Measurements from ENCODE around the gene OR51B6.
"Not testable (repeated sequence)": the region's sequence is repeated elsewhere in the genome, so short reads cannot be mapped to it uniquely, and the experiment has no call there.

The OR51B6 gene, protein sequence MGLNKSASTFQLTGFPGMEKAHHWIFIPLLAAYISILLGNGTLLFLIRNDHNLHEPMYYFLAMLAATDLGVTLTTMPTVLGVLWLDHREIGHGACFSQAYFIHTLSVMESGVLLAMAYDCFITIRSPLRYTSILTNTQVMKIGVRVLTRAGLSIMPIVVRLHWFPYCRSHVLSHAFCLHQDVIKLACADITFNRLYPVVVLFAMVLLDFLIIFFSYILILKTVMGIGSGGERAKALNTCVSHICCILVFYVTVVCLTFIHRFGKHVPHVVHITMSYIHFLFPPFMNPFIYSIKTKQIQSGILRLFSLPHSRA
- total RNA-seq: 0 reads per million in 2 donors

DNA sequence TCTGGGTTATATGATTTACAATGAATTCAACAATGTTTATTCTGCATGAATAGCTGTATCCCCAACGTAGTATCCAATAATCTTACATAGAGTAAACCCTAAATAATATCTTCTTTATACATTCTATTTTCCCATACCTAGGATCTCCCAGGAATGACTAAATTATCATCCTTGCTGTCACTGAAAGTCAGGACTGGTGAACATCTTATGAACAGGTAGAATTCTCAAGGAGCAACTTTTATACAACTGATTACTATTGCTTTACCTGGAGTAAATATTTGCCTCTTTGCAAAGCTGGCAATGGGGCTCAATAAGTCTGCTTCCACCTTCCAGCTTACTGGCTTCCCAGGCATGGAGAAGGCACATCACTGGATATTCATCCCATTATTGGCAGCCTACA is at the start of gene OR51B6:
TSS of gene OR51B6 (plus strand) at position 301 of the 400 bp plus-strand sequence. CDS start at position 301, 0 bp downstream.
- no peak for DNase-seq

DNA sequence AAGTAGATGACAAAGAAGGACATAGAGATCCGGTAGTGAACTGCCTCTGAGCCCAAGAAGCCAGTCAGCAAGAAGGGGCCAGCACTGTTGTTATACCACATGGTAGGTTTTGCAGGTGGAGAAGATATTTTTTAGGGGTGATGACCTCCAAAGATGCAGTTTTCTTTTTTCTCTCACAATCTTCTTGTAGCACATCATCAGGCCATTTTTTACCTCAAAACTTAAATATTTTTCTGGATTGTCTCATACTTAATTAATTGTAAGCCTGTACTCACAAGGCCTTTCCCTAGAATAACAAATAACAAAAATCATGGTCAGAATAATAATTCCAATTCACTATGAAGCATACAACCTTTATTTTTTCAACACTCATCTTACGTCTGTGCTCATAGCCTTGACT is 49.5 kb upstream of the OR51B6 start, which contains the start of gene OR51B4:
TSS of gene OR51B4 (minus strand) at position 101 of the 400 bp plus-strand sequence. CDS start at position 101, 0 bp downstream.
- no peak for DNase-seq

DNA sequence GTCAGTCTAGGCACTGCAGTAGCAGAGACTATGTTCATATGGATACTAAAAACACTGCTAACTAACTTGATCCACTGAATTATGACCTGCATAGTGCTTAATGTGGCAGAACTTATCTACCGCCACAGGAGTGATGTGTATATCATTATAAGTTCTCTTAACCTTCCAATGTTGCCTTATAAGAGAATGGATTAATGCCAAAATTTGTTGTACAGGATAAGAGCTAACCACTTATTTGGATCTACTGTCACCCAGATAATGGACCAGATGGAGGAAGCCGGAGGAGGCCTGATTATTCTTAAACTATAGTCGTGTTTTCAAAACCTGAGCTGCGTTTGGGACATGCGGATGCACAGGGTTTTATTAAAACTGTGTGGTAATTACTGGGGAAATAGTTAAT is 47.7 kb upstream of the OR51B6 start:
- DNase-seq: no peak

DNA sequence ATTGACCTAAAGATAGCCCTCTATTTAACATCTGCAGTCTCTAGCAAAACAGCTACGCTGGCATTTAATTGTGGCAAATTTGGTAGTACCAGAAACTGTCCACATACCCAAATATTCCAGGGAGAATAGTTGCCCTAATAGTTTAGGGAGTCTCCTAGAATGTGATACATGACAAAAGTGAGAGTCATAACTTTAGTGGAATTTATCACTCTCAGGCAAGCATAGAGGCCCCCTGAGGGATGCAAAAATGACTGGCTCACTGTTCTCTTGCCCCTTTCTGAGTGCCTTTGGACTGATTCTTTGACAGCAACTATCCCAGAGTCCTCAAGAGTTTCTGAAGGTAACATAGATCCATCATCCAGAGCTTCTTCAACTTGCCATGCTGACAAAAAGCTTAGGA is 47.3 kb upstream of the OR51B6 start:
- DNase-seq: no peak

DNA sequence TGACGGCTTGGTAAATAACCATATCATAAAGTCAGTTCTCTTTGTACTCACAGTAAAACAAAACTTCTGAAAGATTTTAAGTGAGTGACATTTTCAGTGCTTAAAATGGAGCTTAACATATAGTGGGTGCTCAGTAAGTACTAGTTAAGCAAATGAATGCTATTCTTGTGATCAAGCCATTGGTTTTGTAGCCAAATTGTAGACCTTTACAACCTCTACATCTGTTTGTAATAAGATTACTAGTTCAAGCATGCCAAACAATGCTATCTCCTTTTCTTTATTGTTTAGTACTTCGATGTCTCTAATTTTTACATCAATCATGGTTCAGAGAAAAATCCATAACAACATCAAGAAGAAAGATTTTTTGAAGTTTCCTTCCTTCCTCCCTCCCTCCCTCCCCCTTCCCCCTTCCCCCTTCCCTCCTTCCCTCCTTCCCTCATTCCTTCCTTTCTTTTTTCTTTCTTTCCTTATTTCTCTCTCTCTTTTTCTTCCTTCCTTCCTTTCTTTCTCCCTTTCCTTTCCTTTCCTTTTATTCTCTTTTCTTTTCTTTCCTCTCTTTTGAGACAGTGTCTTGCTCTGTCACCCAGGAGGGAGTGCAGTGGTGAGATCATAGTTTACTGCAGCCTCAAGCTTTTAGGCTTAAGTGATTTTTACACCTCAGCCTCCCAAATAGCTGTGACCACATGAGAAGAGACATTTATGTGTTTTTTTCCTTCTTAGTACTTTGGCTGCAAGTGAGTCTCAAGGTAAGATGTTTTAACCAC is 43.9 kb upstream of the OR51B6 start:
- DNase-seq: no peak

DNA sequence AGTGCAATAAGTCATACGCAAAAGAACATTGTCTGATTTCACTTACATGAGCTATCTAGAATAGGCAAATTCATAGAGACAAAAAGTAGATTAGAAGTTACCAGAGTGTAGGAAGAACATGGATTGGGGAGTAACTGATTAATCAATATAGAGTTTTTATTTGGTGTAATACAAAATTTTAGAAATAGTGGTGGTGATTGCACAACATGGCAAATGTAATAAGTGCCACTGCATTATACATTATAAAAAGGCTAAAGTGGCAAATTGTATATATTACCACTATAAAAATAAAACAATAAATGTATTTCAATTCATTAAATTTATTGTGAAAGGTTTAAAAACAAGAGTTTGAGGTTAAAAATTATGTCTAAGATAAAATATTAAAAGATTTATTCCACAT is 40.9 kb upstream of the OR51B6 start:
- no peak for DNase-seq

DNA sequence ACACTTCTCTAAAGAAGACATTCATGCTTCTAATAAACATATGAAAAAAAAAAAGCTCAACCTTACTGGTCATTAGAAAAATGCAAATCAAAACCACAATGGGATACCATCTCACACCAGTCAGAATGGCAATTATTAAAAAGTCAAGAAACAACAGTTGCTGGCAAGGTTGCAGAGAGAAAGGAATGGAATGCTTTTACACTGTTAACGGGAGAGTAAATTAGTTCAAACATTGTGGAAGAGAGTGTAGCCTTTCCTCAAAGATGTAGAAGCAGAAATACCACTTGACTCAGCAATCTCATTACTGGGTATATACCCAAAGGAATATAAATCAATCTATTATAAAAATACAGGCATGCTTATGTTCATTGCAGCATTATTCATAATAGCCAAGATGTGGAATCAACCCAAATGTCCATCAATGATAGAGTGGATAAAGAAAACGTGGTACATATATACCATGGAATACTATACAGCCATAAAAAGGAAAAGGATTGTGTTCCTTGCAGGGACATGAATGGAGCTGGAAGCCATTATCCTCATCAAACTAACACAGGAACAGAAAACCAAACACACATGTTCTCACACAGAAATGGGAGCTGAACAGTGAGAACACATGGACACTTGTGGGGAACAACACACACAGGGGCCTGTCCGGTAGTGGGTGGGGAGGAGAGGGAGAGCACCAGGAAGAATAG is 37.8 kb upstream of the OR51B6 start:
- not testable (repeated sequence) for DNase-seq

DNA sequence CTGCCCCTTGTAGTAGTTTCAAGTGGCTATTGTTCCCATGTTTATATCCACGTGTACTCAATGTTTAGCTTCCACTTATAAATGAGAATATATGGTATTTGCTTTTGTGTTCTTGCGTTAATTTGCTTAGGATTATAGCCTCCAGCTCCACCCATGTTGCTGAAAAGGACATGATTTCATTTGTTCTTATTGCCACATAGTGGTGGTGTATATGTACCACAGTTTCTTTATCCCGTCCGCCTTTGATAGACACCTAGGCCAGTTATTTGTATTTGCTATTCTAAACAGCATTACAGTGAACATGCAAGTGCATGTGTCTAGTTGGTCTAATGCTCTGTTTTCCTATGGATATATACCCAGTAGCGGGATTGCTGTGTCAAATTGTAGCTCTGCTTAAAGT is 34.0 kb upstream of the OR51B6 start:
- DNase-seq: no peak

DNA sequence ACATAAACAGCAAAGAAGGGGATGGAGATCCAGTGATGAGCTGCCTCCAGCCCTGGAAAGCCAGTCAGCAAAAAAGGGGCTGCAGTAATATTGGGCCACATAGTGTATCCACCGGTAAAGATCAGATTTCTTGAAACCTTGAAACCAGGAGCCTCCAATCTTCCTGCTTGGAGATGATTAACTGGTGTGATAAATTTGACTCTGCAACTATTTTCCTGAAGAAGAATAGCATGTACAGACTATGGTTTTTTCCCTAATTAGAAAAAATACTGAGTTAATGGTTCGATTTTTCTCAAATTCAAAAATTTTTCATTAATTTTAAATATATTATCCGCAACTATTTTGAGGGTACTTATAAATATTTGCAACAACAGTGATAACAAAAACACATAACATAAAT is 27.1 kb upstream of the OR51B6 start, which contains the start of gene OR51B2:
TSS of gene OR51B2 (minus strand) at position 101 of the 400 bp plus-strand sequence. CDS start at position 101, 0 bp downstream.
- DNase-seq: no peak

DNA sequence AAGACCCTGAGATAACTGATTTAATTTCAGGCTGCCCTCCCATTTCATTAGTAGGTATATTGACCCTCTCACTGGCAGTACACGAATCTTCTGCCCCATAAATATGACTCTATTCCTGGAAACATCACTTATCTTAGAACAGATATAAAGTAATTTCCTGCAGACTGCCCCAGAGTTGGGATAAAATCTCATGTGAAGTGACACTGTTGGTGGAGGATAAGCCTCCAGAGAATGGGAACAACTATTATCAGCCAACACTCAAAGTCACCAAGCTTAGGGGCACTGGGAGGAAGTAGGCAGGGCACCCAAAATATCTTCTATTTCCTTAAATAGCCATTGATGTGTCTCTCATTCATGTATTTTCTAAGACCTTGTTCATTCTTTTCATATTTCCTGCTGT is 16.1 kb upstream of the OR51B6 start:
- no peak for DNase-seq

DNA sequence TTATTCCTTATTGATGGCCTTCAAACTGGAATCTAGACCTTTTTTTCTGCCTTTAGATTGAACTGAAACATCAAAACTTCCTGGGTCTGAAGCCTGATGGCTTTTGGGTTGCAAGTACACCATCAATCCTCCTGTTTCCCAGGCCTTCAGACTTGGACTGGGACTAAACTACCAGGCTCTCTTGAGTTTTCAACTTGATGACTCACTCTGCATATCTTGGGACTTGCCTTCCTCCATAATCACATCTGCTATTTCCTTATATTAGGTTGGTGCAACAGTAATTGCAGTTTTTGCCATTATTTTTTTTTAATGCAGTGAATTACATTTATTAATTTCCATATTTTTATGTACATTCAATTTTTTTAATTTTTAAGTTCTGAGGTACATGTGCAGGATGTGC is 15.0 kb upstream of the OR51B6 start:
- DNase-seq: no peak

DNA sequence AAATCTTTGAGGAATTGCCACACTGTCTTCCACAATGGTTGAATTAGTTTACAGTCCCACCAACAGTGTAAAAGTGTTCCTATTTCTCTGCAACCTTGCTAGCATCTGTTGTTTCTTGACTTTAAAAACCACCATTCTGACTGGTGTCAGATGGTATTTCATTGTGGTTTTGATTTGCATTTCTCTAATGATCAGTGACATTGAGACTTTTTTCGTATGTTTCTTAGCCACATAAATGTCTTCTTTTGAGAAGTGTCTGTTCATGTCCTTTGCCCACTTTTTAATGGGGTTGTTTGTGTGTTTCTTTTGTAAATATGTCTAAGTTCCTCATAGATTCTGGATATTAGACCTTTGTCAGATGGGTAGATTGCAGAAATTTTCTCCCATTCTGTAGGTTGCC is 14.1 kb upstream of the OR51B6 start:
- not testable (repeated sequence) for DNase-seq

DNA sequence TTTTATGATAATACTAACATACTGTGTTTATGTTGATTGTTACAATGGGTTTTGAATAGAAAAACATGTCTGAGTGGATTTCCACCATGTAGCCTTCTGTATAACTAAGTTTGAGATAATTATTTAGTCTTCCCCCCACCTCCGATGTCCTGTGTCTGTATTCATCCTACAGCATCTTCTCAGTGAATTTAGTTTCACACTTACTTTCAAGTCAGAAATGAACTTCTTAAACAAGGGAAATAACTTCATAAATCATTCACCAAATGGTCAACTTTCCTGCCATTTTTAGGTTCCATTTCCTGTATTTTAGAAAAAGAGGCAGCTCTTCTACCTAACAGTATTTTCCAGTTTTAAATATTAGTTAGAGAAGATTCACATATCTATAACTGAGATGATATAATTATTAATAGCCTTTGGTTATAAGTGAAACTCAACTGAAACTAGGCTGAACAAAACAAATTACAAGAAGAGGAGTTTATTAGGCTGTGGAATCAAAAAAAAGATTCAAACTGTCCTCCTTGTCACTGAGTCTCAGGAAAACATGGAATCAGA is 11.5 kb upstream of the OR51B6 start:
- no peak for DNase-seq

DNA sequence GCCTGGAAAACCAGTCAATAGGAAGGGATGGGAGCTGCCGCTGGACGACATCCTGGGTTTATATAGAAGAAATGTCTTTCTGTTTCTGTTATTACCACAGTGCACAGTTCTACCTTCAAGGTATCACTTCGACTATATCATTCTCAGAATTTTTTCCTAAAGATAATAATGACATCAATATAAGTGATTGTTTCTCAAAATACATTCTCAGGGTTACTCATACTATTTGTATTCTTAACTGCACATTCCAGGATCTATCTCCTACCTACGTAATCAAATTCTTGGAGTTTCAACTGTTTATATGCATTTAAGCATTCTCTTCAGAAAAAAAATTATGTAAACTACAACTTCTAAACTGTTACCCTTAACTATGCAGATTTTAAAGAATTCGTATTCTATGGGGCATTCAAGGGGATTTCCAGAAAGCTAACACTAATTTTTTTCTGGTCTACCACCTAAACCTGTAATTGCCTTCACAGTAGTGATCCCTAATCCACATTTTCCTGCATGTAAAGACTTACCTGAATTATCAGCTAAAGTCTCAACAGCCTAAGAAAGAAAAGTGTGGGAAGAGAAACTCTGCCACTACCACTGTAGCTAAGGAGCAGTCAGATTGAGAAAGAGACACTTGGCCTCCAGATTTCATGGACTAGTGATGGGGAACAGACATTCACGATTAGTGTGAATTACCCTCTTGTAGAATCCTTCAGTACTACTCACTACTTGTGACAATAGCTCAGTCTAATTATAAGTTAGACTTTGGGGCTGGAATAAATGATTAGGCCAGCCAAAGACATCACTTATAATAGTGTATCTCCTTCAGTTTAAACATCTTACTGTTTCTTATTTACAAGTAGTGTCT is 7.6 kb upstream of the OR51B6 start, which contains the start of gene OR51B5:
TSS of gene OR51B5 (minus strand) at position 51 of the 862 bp plus-strand sequence. CDS start at position 51, 0 bp downstream.
- no peak for DNase-seq

DNA sequence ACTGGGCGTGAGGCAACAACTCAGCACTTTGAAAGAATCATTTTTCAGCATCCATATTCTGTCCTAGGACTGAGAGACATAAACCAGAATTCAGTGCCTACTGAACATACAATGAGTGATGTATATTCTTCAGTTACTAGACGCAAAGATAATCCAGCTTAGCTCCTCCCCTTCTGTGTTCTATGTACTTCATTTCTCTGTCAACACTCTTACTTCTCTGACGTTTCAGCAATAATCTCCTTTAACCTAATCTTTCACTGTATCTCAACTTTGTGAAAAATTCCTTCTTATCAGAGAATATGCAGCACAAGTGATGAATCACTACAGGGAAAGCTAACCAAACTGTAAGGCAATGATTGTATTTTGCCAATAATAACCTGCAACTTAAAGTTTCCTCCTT is 5.5 kb upstream of the OR51B6 start:
- DNase-seq: no peak

DNA sequence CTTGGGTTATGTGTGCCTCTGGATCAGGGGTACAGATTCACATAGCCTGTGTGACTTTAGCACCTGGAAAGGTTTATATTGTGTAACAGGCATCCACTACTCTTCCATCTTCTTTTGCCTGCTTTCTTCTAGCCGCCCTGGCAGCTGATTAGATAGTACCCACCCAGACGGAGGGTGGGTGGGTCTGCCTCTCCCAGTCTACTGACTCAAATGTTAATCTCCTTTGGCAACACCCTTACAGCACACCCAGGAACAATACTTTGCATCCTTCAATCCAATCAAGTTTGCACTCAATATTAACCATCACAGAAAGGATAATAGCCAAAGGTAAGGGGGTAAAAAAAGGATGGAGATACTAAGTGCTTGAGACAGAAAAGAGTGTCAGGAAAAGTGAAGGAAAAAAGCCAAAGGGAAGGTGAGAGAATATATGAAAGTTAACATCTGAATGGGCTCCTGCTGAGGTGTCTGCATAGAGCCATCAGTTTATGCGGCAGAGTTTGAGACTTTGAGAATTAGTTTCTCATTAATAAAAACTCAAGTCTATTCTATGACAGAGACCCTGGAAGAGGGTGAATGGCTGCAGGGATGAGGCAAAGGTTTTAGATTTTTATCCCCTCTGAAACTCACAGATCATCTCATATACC is 2.6 kb upstream of the OR51B6 start:
- no peak for DNase-seq

DNA sequence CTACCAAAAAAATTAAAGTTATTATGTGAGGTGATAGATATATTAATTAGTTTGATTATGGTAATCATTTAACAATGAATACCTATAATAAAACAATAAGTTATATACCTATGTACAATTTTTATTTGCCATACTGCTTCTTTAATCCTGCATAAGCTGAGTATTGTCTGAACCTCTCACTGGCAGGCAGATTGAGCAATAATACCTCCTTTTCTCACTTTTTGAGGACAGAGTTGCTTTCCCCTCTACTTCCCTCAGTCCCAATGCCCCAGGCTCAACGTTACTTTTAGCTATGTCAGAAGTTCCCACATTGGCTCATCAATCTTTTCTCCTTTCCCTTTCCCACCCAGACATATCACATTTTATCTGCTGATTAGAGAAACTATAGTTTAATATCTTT is 1.8 kb upstream of the OR51B6 start:
- no peak for DNase-seq

DNA sequence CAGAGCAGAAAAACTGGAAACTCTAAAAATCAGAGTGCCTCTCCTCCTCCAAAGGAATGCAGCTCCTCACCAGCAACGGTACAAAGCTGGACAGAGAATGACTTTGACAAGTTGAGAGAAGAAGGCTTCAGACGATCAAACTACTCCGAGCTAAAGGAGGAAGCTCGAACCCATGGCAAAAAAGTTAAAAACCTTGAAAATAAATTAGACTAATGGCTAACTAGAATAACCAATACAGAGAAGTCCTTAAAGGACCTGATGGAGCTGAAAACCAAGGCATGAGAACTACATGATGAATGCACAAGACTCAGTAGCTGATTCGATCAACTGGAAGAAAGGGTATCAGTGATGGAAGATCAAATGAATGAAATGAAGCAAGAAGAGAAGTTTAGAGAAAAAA is 4.7 kb downstream of the OR51B6 start:
- DNase-seq: not testable (repeated sequence)

DNA sequence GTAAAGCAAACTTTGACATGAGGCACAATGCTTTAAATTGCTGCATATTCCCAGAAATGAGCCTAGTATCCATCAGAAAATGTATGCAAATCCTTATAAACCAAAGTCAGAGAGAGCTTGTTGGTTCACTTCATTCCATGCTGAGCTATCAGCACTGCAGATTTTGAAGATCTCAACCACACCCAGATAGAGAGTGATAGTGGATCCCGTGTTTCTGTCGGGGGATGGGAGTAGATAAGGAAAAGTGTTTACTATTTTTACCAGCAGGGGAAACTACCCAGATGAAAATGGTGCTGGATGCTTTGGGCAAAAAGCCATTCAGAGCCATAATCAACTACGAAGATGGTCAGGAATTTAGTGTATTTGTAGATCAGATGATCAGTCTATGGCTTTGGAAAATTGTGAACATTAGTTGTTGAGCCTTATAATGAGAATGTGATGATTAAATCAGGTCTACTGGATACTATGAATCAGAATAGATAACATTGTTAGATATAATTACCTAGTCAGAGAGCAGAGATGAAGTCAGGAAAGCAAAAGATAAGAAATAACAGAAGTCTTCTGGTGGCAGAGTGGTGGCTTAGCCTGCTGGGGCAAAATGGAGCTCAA is 10.8 kb downstream of the OR51B6 start:
- DNase-seq: no peak

DNA sequence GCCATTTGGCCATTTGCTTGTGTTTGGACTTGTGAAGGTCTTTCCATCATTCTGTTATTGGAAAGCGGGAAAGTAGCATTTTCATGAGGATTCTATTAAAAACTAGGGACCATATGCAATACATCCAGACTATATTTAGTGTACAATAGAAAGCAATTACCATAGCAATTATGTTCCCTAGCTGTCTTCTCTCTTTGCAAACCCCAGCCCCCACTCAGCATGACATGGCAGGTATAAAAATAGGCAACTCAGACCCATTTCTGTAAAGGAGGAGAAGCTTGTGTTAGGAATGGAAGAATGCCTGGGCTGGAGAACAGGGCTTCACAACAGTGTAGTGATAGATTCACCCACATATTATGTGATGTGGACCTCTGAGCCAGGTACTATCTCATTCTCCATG is 12.4 kb downstream of the OR51B6 start:
- no peak for DNase-seq

DNA sequence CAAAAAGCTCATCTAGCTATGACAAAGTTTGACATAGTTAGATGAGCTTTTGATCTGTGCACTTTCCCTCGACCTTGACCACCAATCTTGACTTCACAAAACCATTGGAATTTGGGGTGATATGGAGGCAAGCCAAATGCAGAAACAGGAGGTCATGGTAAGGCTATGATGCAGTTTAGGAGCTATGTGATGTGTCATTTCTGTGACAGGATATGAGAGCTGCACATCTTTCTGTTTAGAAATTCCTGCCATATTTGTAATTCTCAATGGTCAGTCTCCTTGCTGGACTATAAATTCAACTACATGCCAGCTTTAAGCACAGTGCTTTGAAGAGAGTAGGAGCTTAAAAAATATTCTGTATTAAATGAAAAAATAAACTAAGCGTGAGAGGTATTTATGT is 12.9 kb downstream of the OR51B6 start:
- DNase-seq: no peak

Measured in T-helper 9 cell (primary cell).